H1 (cell line): ENCODE data around the gene NRM. TPM values are rescaled to one million over a fixed set of nuclear protein-coding genes. Genes with fewer than 3 reads are reported as not detected.

ENCODE experiments used
- CREB1 ChIP-seq: IDR thresholded peaks from 2 replicates; pipeline ENCODE4 v1.6.1; 2012; ENCODE audit warnings: inconsistent platforms
- CTCF ChIP-seq, 3 experiments: IDR thresholded peaks; 1 replicate in 2 of 3; 2 replicates in 1 of 3; pipeline versions ENCODE4 v1.5.1 to v1.6.1; 2011; ENCODE audit warnings: low read length in 3 of 3, mild to moderate bottlenecking in 3 of 3, inconsistent platforms in 2 of 3, low read depth in 1 of 3, moderate library complexity in 1 of 3; ENCODE audit not compliant: insufficient read depth in 1 of 3; ENCODE audit errors: control extremely low read depth in 1 of 3
- POLR2AphosphoS5 ChIP-seq: IDR thresholded peaks from 2 replicates; pipeline ENCODE4 v1.6.1; 2011; ENCODE audit warnings: low read depth, low read length
- RAD21 ChIP-seq, 2 experiments: IDR thresholded peaks in 1 of 2; conservative IDR thresholded peaks in 1 of 2; 2 replicates each; pipeline ENCODE4 v1.6.1; 2011; ENCODE audit warnings: low read depth in 2 of 2, low read length in 2 of 2, improper control_type of control experiment in 1 of 2, inconsistent platforms in 1 of 2, mild to moderate bottlenecking in 1 of 2, moderate library complexity in 1 of 2
- SRF ChIP-seq: IDR thresholded peaks from 2 replicates; pipeline ENCODE4 v1.6.1; 2011; ENCODE audit warnings: mild to moderate bottlenecking, low read depth, low read length, moderate library complexity
- TBP ChIP-seq: IDR thresholded peaks from 2 replicates; pipeline ENCODE4 v1.6.1; 2011; ENCODE audit warnings: low read depth, low read length, improper control_type of control experiment
- polyA plus RNA-seq, 7 experiments: library from polyadenylated mRNA; depleted of rRNA in 3 of 7; stranded (reverse) in 5 of 7; unstranded in 2 of 7; fragments of >200 nt in 5 of 7; fragments of 200-250 nt in 2 of 7; gene quantifications; 1 replicate in 5 of 7; 2 replicates in 1 of 7; 4 replicates in 1 of 7; pipeline versions ENCODE4 v1.2.1 to v1.2.3, GENCODE V29; 2011 to 2013; ENCODE audit warnings: missing spikeins in 2 of 7, mixed read lengths in 2 of 7
- total RNA-seq: library from RNA; stranded (reverse); fragmentation: NEBNext Ultra II Directional; extraction: Animal tissue kit (Norgen Biotek cat#: 25700); gene quantifications from 2 replicates; pipeline ENCODE4 v1.2.1, GENCODE V29; 2021

Gene NRM
- total and polyA plus RNA-seq, 2 of the 8 experiments (the other 6 are each of a cell fraction or from before 2014, with no cell fraction given) = 27.3 to 50.4 TPM

- no peak for TF ChIP-seq CTCF (IDR thresholded peaks at IDR 0.05; ENCODE audit: control extremely low read depth in 1 of 3, insufficient read depth in 1 of 3, low read depth in 1 of 3, low read length in 3 of 3)
- TF ChIP-seq RAD21 (IDR thresholded peaks at IDR 0.05 in 1 of 2, conservative IDR thresholded peaks at IDR 0.05 in 1 of 2; ENCODE audit: low read depth in 2 of 2, low read length in 2 of 2) = no peak
- TF ChIP-seq TBP = no peak
- TF ChIP-seq SRF = no peak
- peak; percentile 96 for TF ChIP-seq POLR2AphosphoS5
- no peak for TF ChIP-seq CREB1
Measured at GRCh38 chr6:30725713-30726505, 35.1 kb upstream of the NRM start (continued).
